ENCODE measurements around the gene WWOX.

DNA sequence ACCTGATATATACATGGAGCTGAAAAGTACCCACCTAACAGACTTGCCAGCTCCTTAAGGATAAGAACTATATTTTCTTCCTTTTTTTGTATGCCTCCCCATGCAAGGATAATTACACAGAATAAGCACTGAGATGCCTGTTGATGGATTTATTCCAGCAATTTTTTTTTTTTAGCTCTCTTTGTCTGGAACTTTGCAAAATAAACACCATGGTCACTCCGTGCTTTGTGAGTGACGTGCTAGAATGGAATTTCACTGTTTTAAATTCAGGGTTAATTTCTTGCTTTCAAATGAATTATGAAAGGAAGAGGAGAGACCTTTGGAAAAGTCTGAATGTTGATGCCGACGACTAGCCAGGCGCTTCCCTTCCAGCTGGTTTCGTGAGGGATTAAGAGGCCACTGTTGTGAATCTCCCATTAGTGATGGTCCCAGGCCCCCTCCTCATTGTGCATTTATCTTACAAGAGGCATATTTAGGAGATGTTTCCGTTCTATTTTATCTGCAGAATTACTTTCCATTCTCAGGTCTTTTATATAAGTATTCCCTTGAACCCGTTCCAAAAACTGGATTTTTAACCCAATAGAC lies 529.1 kb downstream of the WWOX start:
- TF ChIP-seq CTCF (IDR thresholded peaks at IDR 0.05; ENCODE audit: low read length) (no peak), EZH2phosphoT487 (IDR thresholded peaks at IDR 0.05; ENCODE audit: low read length) (no peak)

Data from MM.1S (cell line).